A549 (cell line): ENCODE data around the gene GLOD4. TPM values are rescaled to one million over a fixed set of nuclear protein-coding genes. Genes with fewer than 3 reads are reported as not detected.

Experiments used
- ATAC-seq, 2 experiments: fragments of 200-7000 bp in 1 of 2; fragments of >200 bp in 1 of 2; cut with Nextera tagmentation in 1 of 2; cut with Tn5 transposase in 1 of 2; 3 replicates each; pipeline versions ENCODE4 v1.8.0 to v1.9.1; 2018 to 2020; ENCODE audit warnings: mild to moderate bottlenecking in 1 of 2, moderate library complexity in 1 of 2
- CTCF ChIA-PET: fragments of 300-600 bp; sonication (Branson Sonifier 250); formaldehyde crosslinking; extraction: SDS; loops from one replicate; lab custom pipeline; 2021; ENCODE audit warnings: antibody characterized with exemption, inconsistent platforms; lab: Yijun Ruan, JAX
- POLR2A ChIA-PET: fragments of 350-600 bp; formaldehyde crosslinking; extraction: SDS; loops from one replicate; lab custom pipeline; 2021; ENCODE audit warnings: antibody characterized with exemption, inconsistent platforms; lab: Yijun Ruan, JAX
- DNase-seq, 2 experiments: peaks; one replicate each; pipeline versions ENCODE4 v3.0.0 to v3.0.0-alpha.2; 2011 to 2016; ENCODE audit warnings: low read depth in 1 of 2, low spot score in 1 of 2
- FAIRE-seq: peaks from 2 replicates; lab custom pipeline; 2011; peaks lifted over from hg19 to GRCh38; lab: Jason Lieb, UNC
- H3K27ac ChIP-seq, 2 experiments: fragments of >200 bp; sonication (Bioruptor Twin); formaldehyde crosslinking; 3 replicates each; pipeline ENCODE4 v1.5.1; 2016 to 2017
- H3K4me1 ChIP-seq: fragments of >200 bp; sonication (Bioruptor Twin); formaldehyde crosslinking; 3 replicates; pipeline ENCODE4 v1.6.1; 2016
- H3K4me2 ChIP-seq: fragments of >200 bp; sonication (Bioruptor Twin); formaldehyde crosslinking; 3 replicates; pipeline ENCODE4 v1.6.1; 2016
- H3K4me3 ChIP-seq: fragments of >200 bp; sonication (Bioruptor Twin); formaldehyde crosslinking; 3 replicates; pipeline ENCODE4 v1.5.1; 2016
- H3K9me3 ChIP-seq: fragments of >200 bp; sonication (Bioruptor Twin); formaldehyde crosslinking; 3 replicates; pipeline ENCODE4 v1.6.1; 2016
- BCL3 ChIP-seq: fragments of >200 bp; sonication (Bioruptor Twin); formaldehyde crosslinking; IDR thresholded peaks from 3 replicates; pipeline ENCODE4 v1.6.1; 2016
- CBX2 ChIP-seq: fragments of 200-600 bp; sonication (generic); IDR thresholded peaks from 2 replicates; pipeline ENCODE4 v1.6.1; 2016; ENCODE audit warnings: low read depth, mild to moderate bottlenecking, borderline replicate concordance
- CBX8 ChIP-seq: fragments of 200-600 bp; sonication (generic); IDR thresholded peaks from 2 replicates; pipeline ENCODE4 v1.6.1; 2016
- CEBPB ChIP-seq, 2 experiments: fragments of >200 bp in 1 of 2; sonication (Bioruptor Twin) in 1 of 2; formaldehyde crosslinking in 1 of 2; IDR thresholded peaks; 2 replicates each; pipeline ENCODE4 v1.6.1; 2012 to 2016
- CHD4 ChIP-seq: fragments of 200-600 bp; sonication (generic); IDR thresholded peaks from 2 replicates; pipeline ENCODE4 v1.6.1; 2016; ENCODE audit warnings: antibody characterized with exemption, mild to moderate bottlenecking, borderline replicate concordance
- ELK1 ChIP-seq: fragments of 150-350 bp; IDR thresholded peaks from 2 replicates; pipeline ENCODE4 v1.6.1; 2014; ENCODE audit warnings: low read depth, mild to moderate bottlenecking, low read length
- EP300 ChIP-seq, 2 experiments: fragments of >200 bp; sonication (Bioruptor Twin); formaldehyde crosslinking; IDR thresholded peaks; 2 replicates in 1 of 2; 3 replicates in 1 of 2; pipeline ENCODE4 v1.6.1; 2016 to 2017
- FOSL2 ChIP-seq, 2 experiments: fragments of 450-650 bp in 1 of 2; fragments of >200 bp in 1 of 2; sonication (Bioruptor Twin) in 1 of 2; formaldehyde crosslinking; IDR thresholded peaks; 2 replicates each; pipeline versions ENCODE4 v1.5.0 to v1.6.1; 2016 to 2020; ENCODE audit warnings: mild to moderate bottlenecking in 1 of 2, moderate library complexity in 1 of 2
- FOXS1 ChIP-seq: fragments of 250-450 bp; sonication (Bioruptor Pico); IDR thresholded peaks from 2 replicates; pipeline ENCODE4 v1.5.0; 2020; ENCODE audit warnings: mild to moderate bottlenecking, moderate library complexity
- HEYL ChIP-seq: fragments of 250-450 bp; sonication (Bioruptor Pico); IDR thresholded peaks from 2 replicates; pipeline ENCODE4 v1.8.0; 2021; ENCODE audit warnings: mild to moderate bottlenecking, moderate library complexity
- KDM5A ChIP-seq: fragments of 200-600 bp; sonication (generic); IDR thresholded peaks from 2 replicates; pipeline ENCODE4 v1.6.1; 2016; ENCODE audit warnings: antibody characterized with exemption, mild to moderate bottlenecking
- MYC ChIP-seq: IDR thresholded peaks from 2 replicates; pipeline ENCODE4 v1.6.1; 2012; ENCODE audit warnings: mild to moderate bottlenecking, inconsistent platforms, low read length, improper control_type of control experiment, borderline replicate concordance
- NPAS2 ChIP-seq: fragments of 250-450 bp; sonication (Bioruptor Pico); IDR thresholded peaks from 2 replicates; pipeline ENCODE4 v1.8.0; 2022; ENCODE audit warnings: mild to moderate bottlenecking, moderate library complexity, borderline replicate concordance
- RAD21 ChIP-seq, 2 experiments: fragments of >200 bp in 1 of 2; sonication (Bioruptor Twin) in 1 of 2; formaldehyde crosslinking in 1 of 2; IDR thresholded peaks in 1 of 2; conservative IDR thresholded peaks in 1 of 2; 2 replicates in 1 of 2; 3 replicates in 1 of 2; pipeline ENCODE4 v1.6.1; 2012 to 2018; ENCODE audit warnings: inconsistent platforms in 1 of 2
- RFX5 ChIP-seq: fragments of 450-650 bp; IDR thresholded peaks from 2 replicates; pipeline ENCODE4 v1.7.1; 2014; ENCODE audit warnings: antibody characterized with exemption, mild to moderate bottlenecking, moderate library complexity
- RNF2 ChIP-seq: fragments of 200-600 bp; sonication (generic); IDR thresholded peaks from 2 replicates; pipeline ENCODE4 v1.6.1; 2016; ENCODE audit warnings: low read depth, mild to moderate bottlenecking, antibody characterized with exemption, moderate library complexity, borderline replicate concordance
- SMC3 ChIP-seq: fragments of >200 bp; sonication (Bioruptor Twin); formaldehyde crosslinking; IDR thresholded peaks from 3 replicates; pipeline ENCODE4 v1.6.1; 2018; ENCODE audit warnings: inconsistent platforms
- SREBF2 ChIP-seq: fragments of 450-650 bp; IDR thresholded peaks from 2 replicates; pipeline ENCODE4 v1.6.1; 2014; ENCODE audit warnings: mild to moderate bottlenecking, moderate library complexity
- TFCP2L1 ChIP-seq: fragments of 250-450 bp; sonication (Bioruptor Pico); IDR thresholded peaks from 2 replicates; pipeline ENCODE4 v1.5.0; 2021; ENCODE audit warnings: mild to moderate bottlenecking
- USF2 ChIP-seq: fragments of 450-650 bp; IDR thresholded peaks from 2 replicates; pipeline ENCODE4 v1.6.1; 2014; ENCODE audit warnings: antibody characterized with exemption
- ZC3H11A ChIP-seq: fragments of 450-650 bp; IDR thresholded peaks from 2 replicates; pipeline ENCODE4 v1.6.1; 2014; ENCODE audit warnings: antibody characterized with exemption, mild to moderate bottlenecking
- ZNF302 ChIP-seq: fragments of 250-450 bp; sonication (Bioruptor Pico); IDR thresholded peaks from 2 replicates; pipeline ENCODE4 v1.9.0; 2021; ENCODE audit warnings: inconsistent platforms, mild to moderate bottlenecking, moderate library complexity
- WGBS: methylation state at CpG from one replicate; pipeline ENCODE4 v1.1.6; 2017; ENCODE audit errors: missing lambda C conversion rate; 5-methylcytosine and 5-hydroxymethylcytosine counted together
- polyA plus RNA-seq, 4 experiments: library from polyadenylated mRNA; depleted of rRNA in 3 of 4; stranded (reverse); fragments of >200 nt; fragmentation: RNase III in 1 of 4; extraction: RNeasy Plus Mini Kit Qiagen cat#74134 plus additional on column Dnase treatment in 1 of 4; gene quantifications; 2 replicates in 3 of 4; 3 replicates in 1 of 4; pipeline ENCODE4 v1.2.3, GENCODE V29; 2011 to 2017

GLOD4 gene
- polyA plus RNA-seq, 2 of the 4 experiments (the other 2 are of a cell fraction): 133 to 141 TPM

GRCh38 chr17:774313-774584 lies 7.8 kb downstream of the GLOD4 start:
- 90% methylated on average over 5 of the region's 5 CpGs for WGBS
- POLR2A ChIA-PET: no interaction called here
- ATAC-seq: no peak
- Histone ChIP-seq H3K4me3 (no peak overlapping the region), H3K4me1 (no peaks in the 10 kb centered on the region), H3K4me2 (no peak overlapping the region), H3K27ac (no peak overlapping the region), H3K9me3 (no peaks in the 10 kb centered on the region)
- FAIRE-seq: no peak
- DNase-seq: no peak
- CTCF ChIA-PET: interaction anchor here (1.5 to 2.6 kb wide), 4 partner anchors 13 to 222 kb away, joined by 5 to 11 read pairs (median 6); partner anchors contain the start of gene TIMM22
- TF ChIP-seq TFCP2L1 (CRISPR knock-in tag): no peak
- TF ChIP-seq SREBF2: no peak
- no peak for TF ChIP-seq HEYL
- TF ChIP-seq ZC3H11A: no peak
- TF ChIP-seq CBX2: no peak
- TF ChIP-seq CBX8: no peak
- TF ChIP-seq BCL3: no peak
- TF ChIP-seq NPAS2 (CRISPR knock-in tag): no peak
- TF ChIP-seq RFX5: no peak
- no peak for TF ChIP-seq RAD21 (conservative IDR thresholded peaks at IDR 0.05 in 1 of 2, IDR thresholded peaks at IDR 0.05 in 1 of 2)
- TF ChIP-seq SMC3: no peak
- no peak for TF ChIP-seq FOSL2 (IDR thresholded peaks at IDR 0.05)
- no peak for TF ChIP-seq FOSL2 (CRISPR knock-in tag; IDR thresholded peaks at IDR 0.05)

- no peaks in the 10 kb centered on the region for H3K4me1 ChIP-seq
- no peak overlapping the region for H3K27ac ChIP-seq
- POLR2A ChIA-PET: no interaction called here
- no peaks in the 10 kb centered on the region for H3K9me3 ChIP-seq
- no peak overlapping the region for H3K4me2 ChIP-seq
- H3K4me3 ChIP-seq: no peak overlapping the region
- CTCF ChIA-PET: interaction anchor here (0.6 to 2.6 kb wide), 4 partner anchors 13 to 207 kb away, joined by 3 to 11 read pairs (median 5); no protein-coding TSS in a partner anchor
- 92% methylated on average over 14 of the region's 14 CpGs for WGBS
- no peak for DNase-seq
- TF ChIP-seq RNF2 (no peak), CBX8 (no peak), ZNF302 (CRISPR knock-in tag) (no peak), ELK1 (no peak), CHD4 (no peak), BCL3 (no peak), MYC (no peak), CEBPB (IDR thresholded peaks at IDR 0.05) (no peak), TFCP2L1 (CRISPR knock-in tag) (no peak), KDM5A (no peak), USF2 (no peak), EP300 (IDR thresholded peaks at IDR 0.05) (no peak), FOXS1 (CRISPR knock-in tag) (no peak)
- no peak for ATAC-seq
- FAIRE-seq: no peak
Measured at GRCh38 chr17:773467-774312, 8.4 kb downstream of the GLOD4 start.
